NCI-H2227 (cell line): ENCODE results near the gene DYSF.

Source experiments
- DNase-seq: peaks from one replicate; lab custom pipeline; 2025; ENCODE audit not compliant: unreplicated experiment; lab: John Stamatoyannopoulos, UW

The DYSF gene

DNA sequence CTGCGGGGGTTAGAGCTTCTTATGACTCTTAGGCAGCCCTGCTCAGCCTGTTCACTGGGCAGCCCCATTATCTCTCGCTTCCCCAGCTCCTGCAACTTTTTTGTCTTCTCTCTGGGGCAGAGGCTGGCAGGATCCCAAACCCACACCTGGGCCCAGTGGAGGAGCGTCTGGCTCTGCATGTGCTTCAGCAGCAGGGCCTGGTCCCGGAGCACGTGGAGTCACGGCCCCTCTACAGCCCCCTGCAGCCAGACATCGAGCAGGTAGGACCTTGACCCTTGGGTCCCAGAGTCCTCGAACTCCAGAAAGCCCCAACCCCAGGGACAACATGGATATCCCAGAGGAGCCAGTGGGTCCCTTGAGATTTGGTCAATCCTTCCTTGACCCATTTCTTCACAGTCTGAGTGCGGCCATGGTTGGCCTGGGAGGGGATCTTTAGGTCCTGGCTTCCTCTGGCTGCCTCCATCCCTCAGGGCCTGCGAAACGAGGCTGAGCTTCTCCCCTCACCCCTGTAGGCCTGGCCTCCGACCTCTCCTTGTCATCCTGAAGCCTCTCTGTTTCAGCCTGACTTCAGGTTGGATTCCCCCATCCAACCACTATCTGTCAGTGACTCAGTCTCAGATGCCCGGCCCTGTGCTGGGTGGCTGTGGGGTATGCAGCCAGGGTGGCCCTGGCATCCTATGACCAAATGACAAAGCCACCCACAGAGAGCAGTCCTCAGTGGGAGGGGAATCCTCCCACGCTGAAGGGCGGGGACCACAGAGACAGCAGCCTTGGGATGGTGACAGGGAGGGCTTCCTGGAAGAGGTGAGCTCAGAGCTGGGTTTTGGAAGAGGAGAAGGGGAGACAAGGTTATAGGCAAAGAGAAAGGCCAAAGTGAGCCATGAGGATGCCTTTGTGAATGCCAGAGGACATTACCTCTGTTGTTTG is 214.2 kb downstream of the DYSF start:
- DNase-seq, result no peak

GRCh38 chr2:71668326-71669057 is 215.1 kb downstream of the DYSF start:
- DNase-seq, result no peak

DNA sequence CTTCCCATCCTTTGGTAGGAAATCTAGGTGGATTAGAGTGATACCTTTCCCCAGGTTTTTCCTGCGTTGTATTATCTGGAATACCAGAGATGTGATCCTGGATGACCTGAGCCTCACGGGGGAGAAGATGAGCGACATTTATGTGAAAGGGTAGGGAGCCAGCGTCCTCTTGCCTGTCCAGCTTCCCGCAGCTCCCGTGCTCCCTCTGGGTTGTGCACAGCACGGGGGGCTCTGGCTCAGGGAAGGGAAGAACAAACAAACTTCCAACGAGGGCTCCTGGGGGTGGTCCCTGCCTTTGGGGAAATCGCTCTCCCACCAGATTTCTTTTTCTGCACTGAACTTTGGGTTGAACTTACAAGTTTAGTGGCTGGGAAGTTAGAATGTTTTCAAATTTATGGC is 215.7 kb downstream of the DYSF start:
- no peak for DNase-seq

DNA sequence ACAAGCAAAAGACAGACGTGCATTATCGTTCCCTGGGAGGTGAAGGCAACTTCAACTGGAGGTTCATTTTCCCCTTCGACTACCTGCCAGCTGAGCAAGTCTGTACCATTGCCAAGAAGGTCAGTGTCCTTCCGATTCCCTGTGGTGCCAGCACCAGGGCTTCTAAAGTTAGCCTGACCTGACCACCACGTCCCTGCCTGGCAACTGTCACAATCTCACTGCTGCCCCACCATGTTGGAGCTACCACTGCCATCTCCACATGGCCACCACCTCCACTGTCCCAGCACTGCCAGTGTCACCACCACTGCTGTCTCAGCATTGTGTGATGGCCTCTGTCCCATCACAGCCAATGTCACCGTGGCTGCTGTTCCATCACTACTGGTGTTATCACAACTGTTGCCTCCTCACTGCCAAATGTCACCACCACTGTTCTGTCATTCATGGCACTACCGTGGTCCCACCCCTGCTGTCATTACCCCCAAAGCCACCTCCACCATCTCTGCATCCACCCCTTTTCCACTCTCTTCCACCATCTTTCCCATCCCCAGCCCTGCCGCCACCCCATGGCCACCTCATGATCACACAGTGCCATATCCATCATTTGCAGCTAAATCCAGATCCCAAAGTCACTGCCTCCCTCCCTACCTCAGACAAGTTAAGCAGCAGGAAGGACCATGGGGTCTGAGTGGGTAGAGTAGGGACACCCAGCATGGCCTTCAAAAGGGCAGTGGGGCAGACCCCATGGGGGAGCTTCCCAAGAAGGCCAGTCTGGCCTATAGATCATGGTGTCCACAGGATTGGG is 216.5 kb downstream of the DYSF start:
- no peak for DNase-seq

GRCh38 chr2:71670430-71670795 is 217.1 kb downstream of the DYSF start:
- DNase-seq, result no peak

DNA sequence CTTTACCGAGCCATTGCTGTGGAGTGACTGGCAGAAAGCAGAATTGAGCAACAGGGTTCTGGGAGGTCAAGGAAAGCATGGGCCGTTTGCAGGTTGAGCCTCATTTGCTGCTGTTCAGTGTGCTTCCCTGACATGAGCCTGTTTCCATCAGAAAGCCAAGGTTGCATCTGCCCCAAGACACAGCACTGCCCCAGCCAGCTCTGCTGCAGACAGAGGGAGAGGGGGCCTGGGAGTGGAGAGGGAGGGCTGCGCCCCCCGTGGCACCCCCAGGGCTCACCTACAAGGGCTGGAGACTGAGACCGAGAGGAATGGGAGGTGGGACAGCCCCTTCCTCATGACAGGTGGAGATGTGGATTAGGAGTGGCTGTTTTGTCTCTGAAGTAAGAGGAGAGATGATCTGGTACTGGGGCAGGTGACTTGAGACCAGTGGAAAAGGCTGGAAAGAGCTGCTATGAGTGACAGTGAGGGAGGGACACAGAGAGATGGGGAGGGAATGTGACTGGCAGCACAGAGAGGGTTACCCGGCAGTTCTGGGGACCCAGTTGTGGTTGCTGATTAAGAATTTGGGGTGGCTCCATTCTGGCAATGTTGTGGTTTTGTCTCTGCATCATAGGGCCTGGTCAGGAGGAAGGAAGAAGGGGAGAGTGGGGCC is 218.0 kb downstream of the DYSF start:
- DNase-seq, result no peak

- no peak for DNase-seq
These were observed 218.8 kb downstream of the DYSF start for GRCh38 chr2:71671895-71672825.

- DNase-seq, result no peak
These were observed 219.8 kb downstream of the DYSF start for GRCh38 chr2:71672826-71673795.

DNA sequence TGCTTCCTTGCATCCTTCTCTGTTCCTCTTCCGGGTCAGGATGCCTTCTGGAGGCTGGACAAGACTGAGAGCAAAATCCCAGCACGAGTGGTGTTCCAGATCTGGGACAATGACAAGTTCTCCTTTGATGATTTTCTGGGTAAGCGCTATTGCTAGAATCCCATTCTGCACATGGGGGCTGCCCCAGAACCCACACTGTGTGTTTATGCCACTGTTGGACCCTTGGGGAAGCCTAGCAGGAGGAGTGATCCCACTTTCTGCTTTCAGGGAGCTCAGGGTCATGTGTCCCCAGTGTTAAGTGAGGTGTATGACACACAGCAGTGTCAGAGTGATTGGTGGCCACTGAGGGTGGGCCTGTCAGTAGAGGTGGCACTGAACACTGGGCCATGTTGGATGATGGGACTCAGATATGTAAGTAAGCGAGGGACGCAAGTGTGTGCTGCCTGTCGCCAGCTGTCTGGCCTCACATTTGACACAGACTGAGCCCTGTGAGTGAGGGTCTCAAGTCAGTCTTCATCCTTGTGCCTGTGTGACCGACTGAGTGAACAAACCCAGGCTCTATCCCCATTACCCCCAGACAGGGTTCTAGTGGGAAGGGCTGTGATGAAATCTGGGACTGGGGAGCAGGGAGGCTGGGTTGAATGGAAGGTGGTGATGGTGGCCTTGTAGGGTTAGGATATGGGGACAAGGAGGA is 220.9 kb downstream of the DYSF start:
- no peak for DNase-seq

DNA sequence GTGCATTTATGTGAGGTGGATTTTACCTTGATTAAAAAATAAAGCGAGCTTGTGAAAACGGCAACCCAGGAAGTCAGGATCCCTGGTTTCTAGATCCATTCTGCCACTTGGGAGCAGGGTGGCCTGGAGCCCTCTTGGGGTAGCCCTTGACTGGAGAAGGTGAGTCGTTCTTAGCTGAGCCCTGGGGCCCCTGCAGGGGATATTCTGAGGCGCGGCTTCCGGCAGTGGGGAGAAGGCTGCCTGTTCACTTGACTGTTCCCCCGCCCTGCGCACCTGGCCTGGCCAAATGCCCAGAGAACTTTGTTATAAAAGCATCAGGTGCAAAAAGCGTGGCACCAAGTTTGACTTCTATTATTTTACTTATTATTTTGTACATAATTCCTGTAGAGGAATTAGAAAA is 221.9 kb downstream of the DYSF start:
- no peak for DNase-seq

- no peak for DNase-seq
These were observed 225.5 kb downstream of the DYSF start for GRCh38 chr2:71678874-71679273.

DNA sequence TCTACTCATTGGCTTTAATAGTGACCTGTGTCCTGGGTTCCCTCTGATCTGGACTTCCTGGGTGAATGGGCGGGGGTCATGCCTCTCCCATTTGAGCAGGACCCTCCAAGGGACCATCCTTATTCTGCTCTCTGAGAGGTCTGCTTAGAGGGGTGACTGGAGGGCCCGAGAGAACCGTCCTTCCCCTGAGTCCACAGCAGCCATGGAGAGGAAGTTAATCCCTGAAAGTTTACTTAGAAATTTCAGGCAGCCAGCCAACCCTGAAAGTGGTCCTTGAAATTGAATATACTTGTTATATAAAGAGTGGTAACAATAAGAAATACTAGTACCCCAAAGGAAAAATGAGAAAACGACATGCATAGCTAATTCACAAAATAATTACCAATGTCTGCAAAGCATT is 226.1 kb downstream of the DYSF start:
- no peak for DNase-seq

- DNase-seq, result no peak
These were observed 227.6 kb downstream of the DYSF start for GRCh38 chr2:71680925-71681324.

- DNase-seq, result no peak
These were observed 228.3 kb downstream of the DYSF start for GRCh38 chr2:71681626-71682025.

DNA sequence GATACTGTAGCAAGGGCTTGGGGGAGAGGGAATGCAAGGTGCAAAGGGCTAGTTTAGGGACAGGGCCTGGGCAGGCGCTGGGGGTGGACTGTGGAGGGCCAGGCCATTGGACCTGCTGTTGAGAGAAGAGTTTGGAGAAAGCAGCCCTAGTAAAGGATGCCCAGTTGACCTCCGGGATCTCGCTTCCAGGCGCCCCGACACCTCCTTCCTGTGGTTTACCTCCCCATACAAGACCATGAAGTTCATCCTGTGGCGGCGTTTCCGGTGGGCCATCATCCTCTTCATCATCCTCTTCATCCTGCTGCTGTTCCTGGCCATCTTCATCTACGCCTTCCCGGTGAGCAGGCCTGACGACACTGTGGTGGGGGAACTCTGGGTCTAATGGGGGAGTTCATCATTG is 229.0 kb downstream of the DYSF start:
- DNase-seq, result no peak

- no peak for DNase-seq
These were observed 229.7 kb downstream of the DYSF start for GRCh38 chr2:71683070-71683469.

- DNase-seq, result no peak
These were observed 230.3 kb downstream of the DYSF start for GRCh38 chr2:71683666-71684065.
